HG02588 (cell line): ENCODE results near the gene C1S.
"Not testable (repeated sequence)": the region's sequence is repeated elsewhere in the genome, so short reads cannot be mapped to it uniquely, and the experiment has no call there.

Experiments
- ATAC-seq: cut with Tn5 transposase; IDR thresholded peaks from one replicate; pipeline ENCODE4 v1.9.1; 2021; ENCODE audit warnings: mild to moderate bottlenecking, moderate library complexity; ENCODE audit not compliant: unreplicated experiment

Gene C1S

DNA sequence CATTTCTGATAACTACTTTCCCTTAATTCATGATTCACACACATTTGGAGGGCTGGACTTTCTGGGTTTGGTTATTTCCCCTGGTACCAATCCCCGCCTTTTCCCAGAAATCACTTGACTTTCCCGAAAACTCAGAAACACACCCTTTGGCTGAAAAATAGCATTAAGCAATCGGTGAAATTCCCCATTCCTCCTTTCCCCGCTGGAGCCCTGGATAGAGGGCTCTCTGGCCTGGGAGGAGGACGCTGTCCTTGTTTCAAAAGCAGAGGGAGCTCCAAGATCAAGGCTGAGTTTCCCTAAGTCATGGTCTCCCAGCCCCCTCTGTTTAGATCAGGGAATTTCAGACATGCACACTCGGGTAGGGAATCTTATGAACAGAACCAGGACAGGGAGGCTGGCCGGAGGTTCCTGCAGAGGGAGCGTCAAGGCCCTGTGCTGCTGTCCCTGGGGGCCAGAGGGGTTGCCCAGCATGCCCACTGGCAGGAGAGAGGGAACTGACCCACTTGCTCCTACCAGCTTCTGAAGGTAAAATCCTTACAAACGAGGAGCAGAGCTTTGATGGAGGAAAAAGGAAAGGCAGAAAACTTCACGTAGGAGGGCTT lies at the start of gene C1S:
TSS of gene C1S (plus strand) at position 366 of the 602 bp plus-strand sequence. CDS start 1,195 bp downstream, outside the sequence.
- no peak for ATAC-seq

GRCh38 chr12:7011398-7011797 lies 49.1 kb upstream of the C1S start:
- ATAC-seq: not testable (repeated sequence)

- ATAC-seq: no peak
These were observed 48.4 kb upstream of the C1S start for GRCh38 chr12:7012024-7012607.

- ATAC-seq: no peak
These were observed 47.4 kb upstream of the C1S start for GRCh38 chr12:7013101-7013500.

DNA sequence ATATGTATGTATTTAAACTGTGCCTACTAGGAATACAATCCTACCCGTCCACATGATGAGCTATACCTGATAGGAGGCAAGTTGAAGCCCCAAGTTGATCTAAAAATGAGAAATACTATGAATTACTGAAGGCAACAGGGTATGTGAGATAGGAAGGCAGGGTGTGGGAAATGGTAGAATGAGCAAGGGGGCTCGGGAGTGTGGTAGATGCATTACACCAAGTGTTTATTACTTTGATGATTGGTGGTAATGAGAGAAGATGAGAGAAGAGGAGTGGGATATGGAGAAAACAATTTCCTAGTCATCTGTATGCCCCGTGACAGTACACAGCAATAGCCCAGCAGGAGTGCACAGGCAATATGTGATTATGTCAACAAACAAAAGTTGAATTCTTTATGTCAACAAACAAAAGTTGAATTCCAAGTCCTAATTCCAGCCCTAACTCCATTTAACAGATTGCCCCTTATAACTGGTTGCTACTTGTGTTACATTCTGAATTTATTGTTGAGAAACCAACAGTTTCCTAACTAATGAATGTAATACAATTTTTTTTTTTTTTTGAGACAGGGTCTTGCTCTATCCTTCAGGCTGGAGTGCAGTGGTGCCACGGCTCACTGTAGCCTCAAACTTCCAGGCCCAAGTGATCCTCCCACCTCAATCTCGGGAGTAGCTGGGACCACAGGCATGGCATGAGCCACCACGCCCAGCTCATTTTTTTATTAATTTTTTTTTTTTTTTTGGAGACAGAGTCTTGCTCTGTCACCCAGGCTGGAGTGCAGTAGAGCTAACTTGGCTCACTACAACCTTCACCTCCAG lies 44.8 kb upstream of the C1S start:
- ATAC-seq: no peak

GRCh38 chr12:7016958-7017571 lies 43.5 kb upstream of the C1S start:
- ATAC-seq: no peak

DNA sequence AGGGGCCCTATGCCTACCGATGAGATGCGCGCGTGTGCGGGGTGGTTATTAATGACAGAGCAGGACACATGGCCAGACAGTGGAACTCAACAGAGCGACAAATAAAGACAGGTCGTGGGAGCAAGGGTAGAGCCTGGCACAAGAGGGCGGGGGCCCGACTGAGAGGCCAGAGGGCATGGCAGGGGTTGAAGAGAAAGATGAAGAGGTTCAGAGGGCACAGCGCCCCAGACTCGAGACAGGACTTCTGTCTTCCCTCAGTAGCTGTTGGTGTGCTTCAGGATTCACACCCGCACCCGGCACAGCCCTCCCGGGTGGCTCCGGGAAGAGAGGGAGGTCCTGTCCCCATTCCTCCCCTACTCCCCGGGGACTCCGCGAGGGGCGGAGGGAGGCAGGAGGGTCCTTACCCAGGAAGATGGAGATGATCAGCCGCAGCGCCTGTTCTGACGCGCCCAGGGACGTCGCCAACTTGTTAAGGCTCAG lies 42.6 kb upstream of the C1S start:
- ATAC-seq: peak; percentile 1

- ATAC-seq: peak; percentile 93
These were observed 42.0 kb upstream of the C1S start, which contains the start of gene LPCAT3 for GRCh38 chr12:7018350-7019042. Gene LPCAT3, minus strand, starts transcription at chr12:7018476. Its CDS starts 52 bp downstream, at chr12:7018424.

DNA sequence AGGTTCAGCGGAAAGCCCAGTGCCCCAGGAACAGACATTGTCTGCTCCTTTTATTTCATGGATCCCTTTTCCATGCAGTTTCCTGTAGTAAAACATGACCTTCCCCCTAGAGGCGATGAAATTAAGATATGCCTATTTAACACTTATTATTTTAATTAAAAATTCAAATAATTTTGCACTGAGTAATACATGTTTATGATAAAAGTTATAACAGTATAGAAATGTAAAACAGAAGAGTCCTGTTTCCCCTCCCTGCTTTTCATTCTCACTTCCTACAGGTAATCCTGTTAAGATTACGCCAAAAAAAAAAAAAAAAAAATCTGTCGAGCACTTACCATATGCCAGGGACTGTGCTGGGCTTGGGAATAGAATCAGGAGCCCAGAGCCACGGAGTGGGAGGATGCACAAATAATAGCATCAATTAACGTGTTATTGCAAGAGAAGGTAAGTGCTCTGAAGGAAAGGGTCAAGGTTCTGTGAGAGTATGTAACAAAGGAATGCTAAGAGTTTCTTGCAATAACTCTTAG lies 41.4 kb upstream of the C1S start:
- no peak for ATAC-seq

GRCh38 chr12:7021956-7022355 lies 38.6 kb upstream of the C1S start:
- ATAC-seq: no peak

GRCh38 chr12:7023114-7023513 lies 37.4 kb upstream of the C1S start:
- no peak for ATAC-seq

- ATAC-seq: no peak
These were observed 33.7 kb upstream of the C1S start for GRCh38 chr12:7026854-7027253.

- ATAC-seq: no peak
These were observed 29.2 kb upstream of the C1S start for GRCh38 chr12:7031306-7031705.

- no peak for ATAC-seq
These were observed 27.5 kb upstream of the C1S start for GRCh38 chr12:7032990-7033389.

DNA sequence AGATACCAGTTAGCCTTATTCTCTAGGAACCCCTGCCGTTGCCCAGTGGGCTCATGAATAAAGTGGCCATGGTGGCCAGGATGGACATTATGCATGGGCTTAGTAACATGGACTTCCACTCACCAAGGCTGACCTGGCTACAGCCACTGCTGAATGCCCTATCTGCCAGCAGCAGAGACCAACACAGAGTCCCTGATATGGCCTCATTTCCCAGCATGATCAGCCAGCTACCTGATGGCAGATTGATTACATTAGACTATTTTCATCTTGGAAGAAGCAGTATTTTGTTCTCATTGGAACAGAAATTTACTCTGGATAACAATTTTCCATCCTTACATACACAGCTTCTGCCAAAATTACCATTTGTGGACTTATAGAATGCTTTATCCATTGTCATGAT lies 26.1 kb upstream of the C1S start:
- ATAC-seq: no peak

DNA sequence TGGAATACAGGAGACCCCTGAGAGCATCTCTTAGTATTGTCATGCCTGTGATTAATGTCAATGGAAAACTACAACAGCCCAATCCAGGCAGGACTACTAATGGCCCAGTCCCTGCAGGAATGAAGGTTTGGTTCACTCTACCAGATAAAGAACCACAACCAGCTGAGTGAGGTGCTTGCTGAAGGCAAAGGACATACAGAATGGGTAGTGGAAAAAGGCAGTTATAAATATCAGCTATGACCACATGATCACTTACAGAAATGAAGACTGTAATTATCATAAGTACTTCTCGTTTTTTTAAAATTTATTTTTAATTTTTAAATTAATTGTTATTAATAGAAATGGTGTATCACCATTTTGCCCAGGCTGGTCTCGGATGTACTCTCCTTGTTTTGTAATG lies 25.1 kb upstream of the C1S start:
- ATAC-seq: no peak

- ATAC-seq: not testable (repeated sequence)
These were observed 23.1 kb upstream of the C1S start for GRCh38 chr12:7037411-7037810.

- ATAC-seq: no peak
These were observed 21.9 kb upstream of the C1S start for GRCh38 chr12:7038591-7038990.

GRCh38 chr12:7039403-7039802 lies 21.1 kb upstream of the C1S start:
- ATAC-seq: no peak

DNA sequence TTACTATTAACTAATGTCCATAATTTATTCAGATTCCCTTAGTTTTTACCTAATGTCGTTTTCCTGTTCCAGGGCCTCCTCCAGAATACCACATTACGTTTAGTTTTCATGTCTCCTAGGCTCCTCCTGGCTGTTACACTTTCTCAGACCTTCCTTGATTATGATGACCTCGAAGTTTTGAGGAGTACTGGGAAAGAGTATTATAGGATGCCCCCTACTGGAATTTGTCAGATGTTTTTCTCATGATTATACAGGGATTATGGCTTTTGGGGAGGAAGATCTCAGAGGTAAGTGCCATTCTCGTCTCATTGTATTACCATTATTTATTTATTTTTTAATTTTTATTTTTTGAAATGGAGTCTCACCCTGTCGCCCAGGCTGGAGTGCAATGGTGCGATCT lies 17.7 kb upstream of the C1S start:
- no peak for ATAC-seq

DNA sequence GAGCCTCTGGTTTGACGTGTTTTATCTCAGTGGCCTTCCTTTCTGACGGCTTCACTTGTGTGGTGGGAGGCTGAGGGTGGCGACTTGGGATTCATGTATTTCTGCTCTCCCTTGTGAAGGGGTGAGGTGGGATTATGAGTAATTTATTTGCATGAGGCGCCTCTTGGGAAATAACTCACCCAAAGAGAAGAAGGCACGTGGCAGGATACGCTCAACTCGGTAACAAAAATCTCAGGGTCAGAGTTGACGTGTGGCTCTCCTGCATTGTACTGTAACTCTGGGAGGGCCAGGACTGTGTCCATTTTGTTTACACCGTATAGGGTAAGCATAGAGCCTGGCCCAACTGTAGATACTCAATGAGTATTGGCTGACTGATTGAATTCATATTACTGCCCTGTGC lies 14.6 kb upstream of the C1S start:
- ATAC-seq: no peak
